ENCODE measurements around the gene LRRTM3. TPM values are rescaled to one million over a fixed set of nuclear protein-coding genes. Genes with fewer than 3 reads are reported as not detected.

The LRRTM3 gene
- total RNA-seq = 0.62 TPM

- DNase-seq = peak; percentile 91
Observed at GRCh38 chr10:66925896-66926715, at the start of gene LRRTM3. LRRTM3 (plus strand) TSS chr10:66926036.

GRCh38 chr10:66877361-66877760 is 48.5 kb upstream of the LRRTM3 start:
- DNase-seq = no peak

GRCh38 chr10:66880292-66880691 is 45.5 kb upstream of the LRRTM3 start:
- DNase-seq = no peak

GRCh38 chr10:66880826-66881225 is 45.0 kb upstream of the LRRTM3 start:
- no peak for DNase-seq

- no peak for DNase-seq
Observed at GRCh38 chr10:66881814-66882213, 44.0 kb upstream of the LRRTM3 start.

- no peak for DNase-seq
Observed at GRCh38 chr10:66882271-66882670, 43.6 kb upstream of the LRRTM3 start.

- DNase-seq = no peak
Observed at GRCh38 chr10:66886848-66887247, 39.0 kb upstream of the LRRTM3 start.

GRCh38 chr10:66888237-66888636 is 37.6 kb upstream of the LRRTM3 start:
- DNase-seq = no peak

- DNase-seq = no peak
Observed at GRCh38 chr10:66892871-66893270, 33.0 kb upstream of the LRRTM3 start.

- no peak for DNase-seq
Observed at GRCh38 chr10:66910671-66911070, 15.2 kb upstream of the LRRTM3 start.

GRCh38 chr10:66916030-66916429 is 9.8 kb upstream of the LRRTM3 start:
- DNase-seq = no peak

GRCh38 chr10:66917104-66917503 is 8.7 kb upstream of the LRRTM3 start:
- no peak for DNase-seq

- no peak for DNase-seq
Observed at GRCh38 chr10:66919248-66919647, 6.6 kb upstream of the LRRTM3 start.

GRCh38 chr10:66924674-66925345 is 1.0 kb upstream of the LRRTM3 start:
- no peak for DNase-seq

GRCh38 chr10:66925373-66925772 is 463 bp upstream of the LRRTM3 start:
- DNase-seq = no peak

- DNase-seq = no peak
Observed at GRCh38 chr10:66926841-66927240, 1.0 kb downstream of the LRRTM3 start.

- DNase-seq = no peak
Observed at GRCh38 chr10:66927251-66927935, 1.6 kb downstream of the LRRTM3 start.

- peak; percentile 63 for DNase-seq
Observed at GRCh38 chr10:66927971-66928770, 2.3 kb downstream of the LRRTM3 start.

- DNase-seq = no peak
Observed at GRCh38 chr10:66928776-66929175, 2.9 kb downstream of the LRRTM3 start.

GRCh38 chr10:66929375-66929774 is 3.5 kb downstream of the LRRTM3 start:
- peak; percentile 16 for DNase-seq

GRCh38 chr10:66931340-66931948 is 5.6 kb downstream of the LRRTM3 start:
- peak; percentile 87 for DNase-seq

- DNase-seq = no peak
Observed at GRCh38 chr10:66931949-66932343, 6.1 kb downstream of the LRRTM3 start.

Measured in tongue (tissue), 2 donors.